HUES48 (cell line): ENCODE data around the gene IL12B.

ENCODE experiments used
- H3K27ac ChIP-seq: one replicate; pipeline ENCODE4 v1.7.0; 2013; ENCODE audit warnings: low read depth, low read length, inconsistent platforms
- H3K27me3 ChIP-seq: 2 replicates; pipeline ENCODE4 v1.6.1; 2013; ENCODE audit warnings: mild to moderate bottlenecking, low read length; ENCODE audit not compliant: control insufficient read depth, insufficient read depth
- H3K36me3 ChIP-seq: 2 replicates; pipeline ENCODE4 v1.6.1; 2013; ENCODE audit warnings: low read length; ENCODE audit not compliant: control insufficient read depth, insufficient read depth
- H3K4me1 ChIP-seq: 2 replicates; pipeline ENCODE4 v1.6.1; 2013; ENCODE audit warnings: mild to moderate bottlenecking, low read length; ENCODE audit not compliant: control insufficient read depth, insufficient read depth
- H3K4me3 ChIP-seq: 2 replicates; pipeline ENCODE4 v1.5.1; 2013; ENCODE audit warnings: mild to moderate bottlenecking, low read depth, low read length
- H3K9ac ChIP-seq: 2 replicates; pipeline ENCODE4 v1.6.1; 2013; ENCODE audit warnings: mild to moderate bottlenecking, low read depth, low read length, moderate library complexity
- H3K9me3 ChIP-seq: 2 replicates; pipeline ENCODE4 v1.6.1; 2013; ENCODE audit warnings: low read length; ENCODE audit not compliant: control insufficient read depth, insufficient read depth

IL12B gene

GRCh38 chr5:159345336-159345735 is 15.0 kb upstream of the IL12B start:
- H3K4me1 ChIP-seq: no peaks in the 10 kb centered on the region

GRCh38 chr5:159343295-159344094 is 13.2 kb upstream of the IL12B start:
- Histone ChIP-seq H3K27me3 (no peaks in the 10 kb centered on the region), H3K4me3 (no peak overlapping the region), H3K9me3 (no peaks in the 10 kb centered on the region), H3K36me3 (no peaks in the 10 kb centered on the region), H3K9ac (no peak overlapping the region), H3K27ac (no peak overlapping the region), H3K4me1 (no peaks in the 10 kb centered on the region)

More at GRCh38 chr5:159345336-159345735, 15.0 kb upstream of the IL12B start:
- H3K9ac ChIP-seq: no peak overlapping the region
- H3K36me3 ChIP-seq: no peaks in the 10 kb centered on the region
- H3K27ac ChIP-seq: no peak overlapping the region
- H3K27me3 ChIP-seq: no peaks in the 10 kb centered on the region
- H3K4me3 ChIP-seq: no peak overlapping the region
- no peaks in the 10 kb centered on the region for H3K9me3 ChIP-seq

DNA sequence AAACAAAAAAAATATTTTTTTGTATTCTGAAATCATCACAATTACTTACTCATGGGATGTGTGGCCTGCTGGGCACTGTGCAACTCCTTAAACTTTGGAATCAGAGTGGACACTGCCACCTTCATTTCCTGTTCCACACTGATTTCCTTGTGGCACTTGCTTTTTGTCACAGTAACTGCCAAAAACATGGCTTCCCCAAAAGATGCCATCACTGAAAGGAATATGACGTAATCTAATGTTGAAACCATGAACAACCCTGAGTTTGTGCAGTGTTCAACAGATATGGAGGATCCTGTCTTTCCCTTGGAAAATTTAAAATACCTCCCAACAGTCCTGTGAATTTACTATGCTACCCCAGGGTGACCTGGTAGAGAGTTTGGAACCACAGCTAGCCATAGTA is 12.6 kb upstream of the IL12B start:
- no peaks in the 10 kb centered on the region for H3K36me3 ChIP-seq
- H3K27ac ChIP-seq: no peak overlapping the region
- H3K4me1 ChIP-seq: no peaks in the 10 kb centered on the region
- H3K9ac ChIP-seq: no peak overlapping the region
- H3K4me3 ChIP-seq: no peak overlapping the region
- H3K9me3 ChIP-seq: no peaks in the 10 kb centered on the region
- no peaks in the 10 kb centered on the region for H3K27me3 ChIP-seq

GRCh38 chr5:159341906-159342310 is 11.6 kb upstream of the IL12B start:
- Histone ChIP-seq H3K27me3 (no peaks in the 10 kb centered on the region), H3K36me3 (no peaks in the 10 kb centered on the region), H3K9me3 (no peaks in the 10 kb centered on the region), H3K4me3 (no peak overlapping the region), H3K9ac (no peak overlapping the region), H3K4me1 (no peaks in the 10 kb centered on the region), H3K27ac (no peak overlapping the region)

DNA sequence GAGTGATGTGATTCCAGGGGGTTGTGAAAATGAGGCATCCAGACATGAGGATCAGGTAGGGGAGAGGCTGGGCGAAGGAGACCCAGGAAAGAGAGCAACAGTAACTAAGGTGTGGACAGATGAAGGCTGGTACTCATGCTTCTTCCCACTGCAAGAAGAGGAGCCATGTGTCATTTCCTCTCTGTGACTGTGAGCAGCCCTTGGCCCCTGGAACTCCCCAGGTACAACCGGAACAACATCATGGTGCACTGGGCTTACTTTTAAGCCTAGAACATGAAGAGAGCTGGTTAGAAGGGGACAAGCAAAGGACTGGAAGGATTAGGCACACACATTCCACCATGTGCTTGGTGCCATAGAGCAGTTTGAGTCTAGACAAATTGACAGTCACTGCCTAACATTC is 10.9 kb upstream of the IL12B start:
- Histone ChIP-seq H3K9me3 (no peaks in the 10 kb centered on the region), H3K4me1 (no peaks in the 10 kb centered on the region), H3K9ac (no peak overlapping the region), H3K27ac (no peak overlapping the region), H3K36me3 (no peaks in the 10 kb centered on the region), H3K4me3 (no peak overlapping the region), H3K27me3 (no peaks in the 10 kb centered on the region)

DNA sequence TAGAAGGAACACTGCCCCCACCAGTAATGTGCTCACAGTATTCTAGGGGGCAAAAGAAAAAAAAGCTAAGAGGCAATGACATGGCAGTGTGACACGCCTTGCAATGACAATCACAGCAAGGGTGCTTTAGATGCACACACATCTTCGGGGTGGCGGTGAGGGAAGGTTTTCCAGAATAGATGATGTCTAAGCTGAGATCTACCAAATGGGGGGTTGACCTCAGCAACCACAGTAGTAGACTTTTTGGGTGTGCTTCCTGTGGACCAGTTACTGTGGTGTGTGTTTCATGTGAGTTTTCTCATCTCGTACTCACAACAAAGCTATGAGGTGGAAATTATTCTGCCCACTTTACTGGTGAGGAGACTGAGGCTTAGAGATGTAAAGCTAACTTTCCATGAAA is 10.2 kb upstream of the IL12B start:
- no peak overlapping the region for H3K4me3 ChIP-seq
- H3K9ac ChIP-seq: no peak overlapping the region
- H3K27me3 ChIP-seq: no peaks in the 10 kb centered on the region
- no peaks in the 10 kb centered on the region for H3K4me1 ChIP-seq
- no peaks in the 10 kb centered on the region for H3K9me3 ChIP-seq
- H3K36me3 ChIP-seq: no peaks in the 10 kb centered on the region
- H3K27ac ChIP-seq: no peak overlapping the region

GRCh38 chr5:159339460-159339859 is 9.2 kb upstream of the IL12B start:
- Histone ChIP-seq H3K4me3 (no peak overlapping the region), H3K9ac (no peak overlapping the region), H3K27ac (no peak overlapping the region), H3K27me3 (no peaks in the 10 kb centered on the region), H3K4me1 (no peaks in the 10 kb centered on the region), H3K9me3 (no peaks in the 10 kb centered on the region), H3K36me3 (no peaks in the 10 kb centered on the region)

DNA sequence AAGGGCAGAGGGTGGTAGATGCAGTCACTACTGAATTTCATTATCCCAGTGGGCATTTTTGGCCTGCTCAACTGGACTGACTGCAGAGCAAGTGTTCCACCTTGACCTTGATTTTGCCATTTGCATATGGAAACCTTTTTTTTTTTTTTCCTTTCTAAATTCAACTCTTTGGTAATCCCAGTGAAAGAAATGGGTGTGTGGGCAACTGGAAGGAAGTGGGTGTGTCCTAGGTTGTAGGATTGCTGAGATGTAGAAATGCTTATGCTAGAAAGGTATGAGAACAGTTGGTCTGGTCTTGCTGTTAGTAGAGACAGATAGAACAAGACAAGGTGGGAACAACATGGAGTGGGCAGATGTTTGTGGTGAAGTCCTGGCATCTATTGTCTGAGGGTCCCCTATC is 7.8 kb upstream of the IL12B start:
- H3K9ac ChIP-seq: no peak overlapping the region
- H3K36me3 ChIP-seq: no peaks in the 10 kb centered on the region
- H3K27ac ChIP-seq: no peak overlapping the region
- no peaks in the 10 kb centered on the region for H3K27me3 ChIP-seq
- H3K4me3 ChIP-seq: no peak overlapping the region
- no peaks in the 10 kb centered on the region for H3K9me3 ChIP-seq
- H3K4me1 ChIP-seq: no peaks in the 10 kb centered on the region

- no peaks in the 10 kb centered on the region for H3K36me3 ChIP-seq
- no peaks in the 10 kb centered on the region for H3K27me3 ChIP-seq
- no peak overlapping the region for H3K9ac ChIP-seq
- no peaks in the 10 kb centered on the region for H3K4me1 ChIP-seq
- no peaks in the 10 kb centered on the region for H3K9me3 ChIP-seq
- no peak overlapping the region for H3K27ac ChIP-seq
- no peak overlapping the region for H3K4me3 ChIP-seq
Measured at GRCh38 chr5:159337016-159337955, 7.0 kb upstream of the IL12B start.

DNA sequence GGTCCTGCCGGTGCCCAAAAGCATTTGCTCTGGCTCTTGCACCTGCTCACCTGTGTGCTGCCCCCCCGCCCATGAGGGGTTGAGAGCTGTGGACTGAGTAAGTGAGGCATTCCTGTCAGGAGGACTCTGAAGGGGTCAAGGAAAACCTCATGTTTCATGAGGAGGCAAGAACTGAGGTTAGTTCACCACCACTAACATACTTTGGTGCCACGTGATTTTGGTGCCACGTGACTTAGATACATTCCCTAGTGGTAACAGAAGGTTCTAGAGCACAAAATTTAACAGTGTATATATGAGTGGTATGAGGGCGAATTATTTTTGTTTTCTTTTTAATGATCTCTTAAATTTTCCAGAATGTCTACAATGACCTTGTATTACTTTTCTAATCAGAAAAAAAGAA is 6.3 kb upstream of the IL12B start:
- H3K9me3 ChIP-seq: no peaks in the 10 kb centered on the region
- H3K4me1 ChIP-seq: 0 out of 2 replicates have a peak, but pooled peaks cover 3% of the 10 kb centered on the region
- H3K27ac ChIP-seq: no peak overlapping the region
- H3K9ac ChIP-seq: no peak overlapping the region
- H3K4me3 ChIP-seq: no peak overlapping the region
- H3K36me3 ChIP-seq: no peaks in the 10 kb centered on the region
- no peaks in the 10 kb centered on the region for H3K27me3 ChIP-seq

DNA sequence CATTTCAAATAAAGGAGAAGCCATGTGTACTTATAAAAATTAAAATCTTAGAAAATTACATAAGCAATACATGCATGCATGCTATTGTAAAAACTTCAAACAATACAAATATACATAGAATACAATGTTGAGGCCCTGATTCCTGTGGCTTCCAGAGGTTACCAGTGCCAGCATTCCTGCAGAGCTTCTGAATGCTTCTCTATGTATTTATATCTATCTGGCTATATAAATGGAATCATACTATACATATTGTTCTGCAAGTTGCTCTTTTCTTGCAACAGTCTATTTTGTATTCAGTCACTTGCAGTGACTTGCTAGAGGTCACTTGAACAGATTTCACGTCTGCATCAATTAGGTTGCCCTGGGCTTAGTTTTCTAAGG is 3.2 kb upstream of the IL12B start:
- Histone ChIP-seq H3K9me3 (no peaks in the 10 kb centered on the region), H3K27ac (no peak overlapping the region), H3K9ac (no peak overlapping the region), H3K4me3 (no peak overlapping the region), H3K27me3 (no peaks in the 10 kb centered on the region), H3K4me1 (0 out of 2 replicates have a peak, but pooled peaks cover 3% of the 10 kb centered on the region), H3K36me3 (no peaks in the 10 kb centered on the region)
